ENCODE data around the gene NFIA.

- no peak for TF ChIP-seq CTCF (conservative IDR thresholded peaks at IDR 0.05; ENCODE audit: low read depth, low read length)
- no peak for TF ChIP-seq EZH2 (IDR thresholded peaks at IDR 0.05; ENCODE audit: low read length, unreplicated experiment)
- TF ChIP-seq EZH2phosphoT487 (IDR thresholded peaks at IDR 0.05; ENCODE audit: borderline replicate concordance, low read length), result no peak
Measured at GRCh38 chr1:61098906-61099437, 16.6 kb downstream of the NFIA start.

All from PC-3 (cell line).